ENCODE data around the gene ID1. TPM values are rescaled to one million over a fixed set of nuclear protein-coding genes. Genes with fewer than 3 reads are reported as not detected.

ID1 gene
- total and polyA plus RNA-seq, 10 of the 15 experiments (the other 5 are each of a cell fraction or from before 2014, with no cell fraction given), result 0.09 to 1.3 (median 0.47) TPM; not detected in 2

DNA sequence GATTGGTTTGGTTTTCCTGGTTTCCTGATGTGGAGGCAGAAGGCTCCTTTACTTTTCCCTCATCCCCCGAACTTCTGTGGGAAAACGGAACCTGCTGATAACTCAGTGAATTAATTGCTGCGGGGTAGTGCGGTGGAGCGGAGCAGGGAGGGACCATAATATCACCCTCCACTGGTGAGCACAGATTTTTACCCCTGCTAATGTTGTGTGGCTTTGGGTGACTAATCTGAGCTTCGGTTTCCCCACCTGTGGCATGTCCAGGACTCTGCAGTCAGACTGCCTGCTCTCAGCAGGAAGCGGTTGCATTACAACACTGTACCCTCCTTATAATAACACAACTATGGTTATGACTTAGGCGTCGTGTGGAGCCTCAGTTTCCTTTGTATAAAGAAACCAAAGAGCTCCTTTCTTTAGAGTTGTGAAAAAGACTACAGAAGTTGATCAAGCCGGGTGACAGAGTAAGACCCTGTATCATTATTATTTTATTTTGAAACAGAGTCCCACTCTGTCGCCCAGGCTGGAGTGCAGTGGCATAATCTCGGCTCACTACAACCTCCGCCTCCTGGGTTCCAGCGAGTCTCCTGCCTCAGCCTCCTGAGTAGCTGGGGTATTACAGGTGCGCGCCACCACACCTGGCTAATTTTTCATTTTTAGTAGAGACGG is 2.2 kb upstream of the ID1 start (continued):
- TF ChIP-seq ETV6 (conservative IDR thresholded peaks at IDR 0.05 in 1 of 2, IDR thresholded peaks at IDR 0.05 in 1 of 2; ENCODE audit: borderline replicate concordance in 1 of 2, low read depth in 1 of 2) (peak in 1 of 2 experiments; percentile 62; a peak in 1 of 4 replicates), WRNIP1 (IDR thresholded peaks at IDR 0.05; ENCODE audit: borderline replicate concordance, low read depth, low read length) (no peak), BHLHE40 (IDR thresholded peaks at IDR 0.05; ENCODE audit: borderline replicate concordance in 1 of 2, low read depth in 2 of 2, low read length in 1 of 2) (peak in 1 of 2 experiments; percentile 14; a peak in 1 of 4 replicates), PAX5 (IDR thresholded peaks at IDR 0.05; ENCODE audit: borderline replicate concordance, low read depth, low read length) (peak; percentile 65; the same call in 1 of the 2 replicates), CBFB (IDR thresholded peaks at IDR 0.05; ENCODE audit: low read depth) (peak; percentile 61; the same call in 1 of the 2 replicates), BCL3 (IDR thresholded peaks at IDR 0.05; ENCODE audit: borderline replicate concordance, insufficient read depth, low read depth, low read length, poor library complexity, severe bottlenecking) (no peak), EED (IDR thresholded peaks at IDR 0.05; ENCODE audit: low read depth) (peak; percentile 78; the same call in 1 of the 2 replicates), NFIC (IDR thresholded peaks at IDR 0.05; ENCODE audit: low read depth, low read length) (peak; percentile 57), IRF4 (IDR thresholded peaks at IDR 0.05; ENCODE audit: low read depth, low read length) (peak; percentile 67), JUND (IDR thresholded peaks at IDR 0.05; ENCODE audit: low read depth, low read length) (no peak), ATF2 (IDR thresholded peaks at IDR 0.05; ENCODE audit: low read length) (peak; percentile 60; the same call in 1 of the 2 replicates), ZBED1 (IDR thresholded peaks at IDR 0.05; ENCODE audit: borderline replicate concordance) (peak; percentile 49; the same call in 1 of the 2 replicates), EP300 (IDR thresholded peaks at IDR 0.05; ENCODE audit: borderline replicate concordance in 1 of 2, control insufficient read depth in 1 of 2, low read depth in 2 of 2, low read length in 2 of 2) (peak in 1 of 2 experiments; percentile 15; a peak in 1 of 4 replicates), RAD21 (IDR thresholded peaks at IDR 0.05; ENCODE audit: insufficient read depth, low read depth, low read length) (no peak), YBX1 (IDR thresholded peaks at IDR 0.05) (no peak), BCL11A (IDR thresholded peaks at IDR 0.05; ENCODE audit: low read depth, low read length) (peak; percentile 76; the same call in 1 of the 2 replicates), MEF2A (IDR thresholded peaks at IDR 0.05; ENCODE audit: insufficient read depth, low read depth, low read length) (no peak), SMARCA5 (IDR thresholded peaks at IDR 0.05) (no peak)
- TF ChIP-seq, protein P1, sequence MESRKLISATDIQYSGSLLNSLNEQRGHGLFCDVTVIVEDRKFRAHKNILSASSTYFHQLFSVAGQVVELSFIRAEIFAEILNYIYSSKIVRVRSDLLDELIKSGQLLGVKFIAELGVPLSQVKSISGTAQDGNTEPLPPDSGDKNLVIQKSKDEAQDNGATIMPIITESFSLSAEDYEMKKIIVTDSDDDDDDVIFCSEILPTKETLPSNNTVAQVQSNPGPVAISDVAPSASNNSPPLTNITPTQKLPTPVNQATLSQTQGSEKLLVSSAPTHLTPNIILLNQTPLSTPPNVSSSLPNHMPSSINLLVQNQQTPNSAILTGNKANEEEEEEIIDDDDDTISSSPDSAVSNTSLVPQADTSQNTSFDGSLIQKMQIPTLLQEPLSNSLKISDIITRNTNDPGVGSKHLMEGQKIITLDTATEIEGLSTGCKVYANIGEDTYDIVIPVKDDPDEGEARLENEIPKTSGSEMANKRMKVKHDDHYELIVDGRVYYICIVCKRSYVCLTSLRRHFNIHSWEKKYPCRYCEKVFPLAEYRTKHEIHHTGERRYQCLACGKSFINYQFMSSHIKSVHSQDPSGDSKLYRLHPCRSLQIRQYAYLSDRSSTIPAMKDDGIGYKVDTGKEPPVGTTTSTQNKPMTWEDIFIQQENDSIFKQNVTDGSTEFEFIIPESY (IDR thresholded peaks at IDR 0.05), result no peak
- TF ChIP-seq, protein P2, sequence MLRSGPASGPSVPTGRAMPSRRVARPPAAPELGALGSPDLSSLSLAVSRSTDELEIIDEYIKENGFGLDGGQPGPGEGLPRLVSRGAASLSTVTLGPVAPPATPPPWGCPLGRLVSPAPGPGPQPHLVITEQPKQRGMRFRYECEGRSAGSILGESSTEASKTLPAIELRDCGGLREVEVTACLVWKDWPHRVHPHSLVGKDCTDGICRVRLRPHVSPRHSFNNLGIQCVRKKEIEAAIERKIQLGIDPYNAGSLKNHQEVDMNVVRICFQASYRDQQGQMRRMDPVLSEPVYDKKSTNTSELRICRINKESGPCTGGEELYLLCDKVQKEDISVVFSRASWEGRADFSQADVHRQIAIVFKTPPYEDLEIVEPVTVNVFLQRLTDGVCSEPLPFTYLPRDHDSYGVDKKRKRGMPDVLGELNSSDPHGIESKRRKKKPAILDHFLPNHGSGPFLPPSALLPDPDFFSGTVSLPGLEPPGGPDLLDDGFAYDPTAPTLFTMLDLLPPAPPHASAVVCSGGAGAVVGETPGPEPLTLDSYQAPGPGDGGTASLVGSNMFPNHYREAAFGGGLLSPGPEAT (IDR thresholded peaks at IDR 0.05; ENCODE audit: low read depth), result no peak
